ENCODE results near the gene SETD3.

Gene SETD3

GRCh38 chr14:99516871-99517642, 36.4 kb upstream of the SETD3 start:
- FAIRE-seq: no peak
- DNase-seq (ENCODE audit: insufficient read length, low spot score): no peak

- FAIRE-seq (no peak), DNase-seq (ENCODE audit: insufficient read length, low spot score) (no peak)
Observed at GRCh38 chr14:99516156-99516870, 35.7 kb upstream of the SETD3 start.

- FAIRE-seq (no peak), DNase-seq (ENCODE audit: insufficient read length, low spot score) (no peak)
Observed at GRCh38 chr14:99515301-99516155, 34.9 kb upstream of the SETD3 start.

GRCh38 chr14:99514552-99515300, 34.1 kb upstream of the SETD3 start:
- DNase-seq (ENCODE audit: insufficient read length, low spot score) (no peak), FAIRE-seq (no peak)

- no peak for DNase-seq (ENCODE audit: insufficient read length, low spot score)
- no peak for FAIRE-seq
Observed at GRCh38 chr14:99513946-99514551, 33.4 kb upstream of the SETD3 start.

GRCh38 chr14:99513183-99513694, 32.6 kb upstream of the SETD3 start:
- DNase-seq (ENCODE audit: insufficient read length, low spot score): no peak
- FAIRE-seq: no peak

- DNase-seq (ENCODE audit: insufficient read length, low spot score): no peak
- no peak for FAIRE-seq
Observed at GRCh38 chr14:99512571-99513182, 32.0 kb upstream of the SETD3 start.

GRCh38 chr14:99512110-99512449, 31.4 kb upstream of the SETD3 start:
- FAIRE-seq: no peak
- no peak for DNase-seq (ENCODE audit: insufficient read length, low spot score)

GRCh38 chr14:99511421-99512109, 30.9 kb upstream of the SETD3 start:
- FAIRE-seq: no peak
- DNase-seq (ENCODE audit: insufficient read length, low spot score): no peak

- DNase-seq (ENCODE audit: insufficient read length, low spot score) (no peak), FAIRE-seq (no peak)
Observed at GRCh38 chr14:99510556-99511139, 30.0 kb upstream of the SETD3 start.

GRCh38 chr14:99509871-99510555, 29.4 kb upstream of the SETD3 start:
- DNase-seq (ENCODE audit: insufficient read length, low spot score) (no peak), FAIRE-seq (no peak)

GRCh38 chr14:99508896-99509629, 28.4 kb upstream of the SETD3 start:
- DNase-seq (ENCODE audit: insufficient read length, low spot score): no peak
- FAIRE-seq: no peak

GRCh38 chr14:99507860-99508640, 27.4 kb upstream of the SETD3 start:
- DNase-seq (ENCODE audit: insufficient read length, low spot score) (no peak), FAIRE-seq (no peak)

GRCh38 chr14:99506276-99506675, 25.6 kb upstream of the SETD3 start:
- no peak for DNase-seq (ENCODE audit: insufficient read length, low spot score)
- no peak for FAIRE-seq

- DNase-seq (ENCODE audit: insufficient read length, low spot score) (no peak), FAIRE-seq (no peak)
Observed at GRCh38 chr14:99505089-99505488, 24.4 kb upstream of the SETD3 start.

GRCh38 chr14:99503848-99504453, 23.3 kb upstream of the SETD3 start:
- no peak for FAIRE-seq
- DNase-seq (ENCODE audit: insufficient read length, low spot score): no peak
